Measurements from ENCODE around the gene SUGP1.

GRCh38 chr19:19304186-19304965 is 15.9 kb downstream of the SUGP1 start:
- TF ChIP-seq CTCF (IDR thresholded peaks at IDR 0.05) = no peak
- no peak for TF ChIP-seq NR2C2 (CRISPR knock-in tag; IDR thresholded peaks at IDR 0.05)
- TF ChIP-seq, protein P1, sequence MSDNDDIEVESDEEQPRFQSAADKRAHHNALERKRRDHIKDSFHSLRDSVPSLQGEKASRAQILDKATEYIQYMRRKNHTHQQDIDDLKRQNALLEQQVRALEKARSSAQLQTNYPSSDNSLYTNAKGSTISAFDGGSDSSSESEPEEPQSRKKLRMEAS (CRISPR knock-in tag; IDR thresholded peaks at IDR 0.05) = no peak
- no peak for TF ChIP-seq NR3C1 (CRISPR knock-in tag; conservative IDR thresholded peaks at IDR 0.05; ENCODE audit: low read depth)
- TF ChIP-seq RELA (CRISPR knock-in tag; IDR thresholded peaks at IDR 0.05; ENCODE audit: borderline replicate concordance) = no peak
- TF ChIP-seq TEAD4 (CRISPR knock-in tag; IDR thresholded peaks at IDR 0.05) = no peak
- no peak for TF ChIP-seq SP1 (CRISPR knock-in tag; conservative IDR thresholded peaks at IDR 0.05)
- TF ChIP-seq SMAD4 (CRISPR knock-in tag; IDR thresholded peaks at IDR 0.05) = no peak
- no peak for TF ChIP-seq ZNF317 (CRISPR knock-in tag; IDR thresholded peaks at IDR 0.05; ENCODE audit: borderline replicate concordance, low read depth)
- no peak for TF ChIP-seq TEAD1 (CRISPR knock-in tag; IDR thresholded peaks at IDR 0.05)
